Parathyroid adenoma (tissue), 2 donors: ENCODE results near the gene GTF2IRD1.
A peak's percentile ranks its signal among the peaks of the same experiment; 100 is the strongest.

ENCODE experiments used
- H2AFZ ChIP-seq: fragments of 300-600 bp; sonication (generic); one replicate; pipeline ENCODE4 v1.7.0; 2017; ENCODE audit warnings: antibody characterized with exemption, mild to moderate bottlenecking
- H3K27ac ChIP-seq: fragments of 300-600 bp; sonication (generic); one replicate; pipeline ENCODE4 v1.7.0; 2017
- H3K27me3 ChIP-seq: fragments of 300-600 bp; sonication (generic); one replicate; pipeline ENCODE4 v1.7.0; 2017; ENCODE audit warnings: low read length; ENCODE audit not compliant: control insufficient read depth, insufficient read depth
- H3K36me3 ChIP-seq: fragments of 300-600 bp; sonication (generic); one replicate; pipeline ENCODE4 v1.7.0; 2017; ENCODE audit warnings: low read length; ENCODE audit not compliant: control insufficient read depth, insufficient read depth
- H3K4me1 ChIP-seq: fragments of 300-600 bp; sonication (generic); one replicate; pipeline ENCODE4 v1.7.0; 2017; ENCODE audit warnings: control low read depth
- H3K4me2 ChIP-seq: fragments of 300-600 bp; sonication (generic); one replicate; pipeline ENCODE4 v1.7.0; 2017; ENCODE audit warnings: low read length
- H3K4me3 ChIP-seq: fragments of 300-600 bp; sonication (generic); one replicate; pipeline ENCODE4 v1.7.0; 2017; ENCODE audit warnings: low read depth, low read length
- H3K79me2 ChIP-seq: fragments of 300-600 bp; sonication (generic); one replicate; pipeline ENCODE4 v1.7.0; 2017; ENCODE audit warnings: control low read depth
- H3K9ac ChIP-seq: fragments of 300-600 bp; sonication (generic); one replicate; pipeline ENCODE4 v1.7.0; 2017; ENCODE audit warnings: mild to moderate bottlenecking
- H3K9me3 ChIP-seq: fragments of 300-600 bp; sonication (generic); one replicate; pipeline ENCODE4 v1.7.0; 2017; ENCODE audit warnings: low read length; ENCODE audit not compliant: control insufficient read depth
- TF ChIP-seq, protein P1 (sequence below): fragments of 300-600 bp; sonication (generic); IDR thresholded peaks from one replicate; pipeline ENCODE4 v1.7.0; 2017; ENCODE audit warnings: antibody characterized with exemption, mild to moderate bottlenecking
- donor health status: primary hyperparathyroidism.

Gene GTF2IRD1

DNA sequence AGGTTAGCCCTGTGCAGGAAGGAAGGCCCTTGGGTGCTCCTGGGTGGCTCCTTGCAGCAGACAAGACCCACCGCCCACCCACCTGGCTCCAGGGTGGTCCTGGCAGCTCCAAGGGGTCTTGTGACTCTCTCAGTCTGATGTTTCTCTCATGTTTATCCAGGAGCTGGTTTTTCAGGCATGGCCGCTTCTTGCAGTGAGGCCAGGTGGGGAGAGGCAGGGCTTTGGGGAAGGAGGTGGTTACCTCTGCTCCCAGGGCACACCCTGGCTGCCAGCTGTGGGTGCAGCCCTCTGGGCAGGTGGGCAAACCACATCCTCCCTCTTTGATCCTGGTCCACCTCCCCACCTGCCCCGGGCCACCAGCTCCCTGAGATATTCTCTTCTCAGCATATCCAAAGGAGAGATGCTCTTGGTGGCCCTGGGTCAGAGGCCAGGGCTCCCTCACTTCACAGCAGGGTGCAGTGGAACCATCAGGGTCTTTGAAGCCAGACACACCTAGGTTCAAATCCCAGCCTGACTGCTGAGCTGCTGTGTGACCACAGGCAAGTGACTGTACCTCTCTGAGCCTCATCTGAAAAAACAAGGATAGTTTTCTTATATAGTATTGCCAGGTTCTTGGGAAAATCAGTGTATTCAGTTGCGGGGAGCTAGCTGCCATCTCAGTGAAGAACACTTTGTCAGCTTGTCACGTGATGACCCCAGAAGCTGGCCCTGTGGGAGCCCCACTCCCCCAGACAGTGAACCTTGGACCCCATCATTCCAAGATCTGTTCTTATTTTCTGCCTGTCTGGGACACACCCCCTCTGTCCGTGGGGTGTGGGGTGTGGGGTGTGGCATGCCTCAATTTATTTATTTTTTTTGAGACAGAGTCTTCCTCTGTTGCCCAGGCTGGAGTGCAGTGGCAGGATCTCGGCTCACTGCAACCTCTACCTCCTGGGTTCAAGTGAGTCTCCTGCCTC lies 11.5 kb downstream of the GTF2IRD1 start:
- Histone ChIP-seq H3K9ac (no peak overlapping the region), H3K4me1 (peaks cover 8% of the 10 kb centered on the region), H3K27ac (no peak overlapping the region), H3K79me2 (peaks cover 11% of the 10 kb centered on the region), H3K4me3 (no peak overlapping the region), H3K27me3 (no peaks in the 10 kb centered on the region), H3K36me3 (no peaks in the 10 kb centered on the region), H3K4me2 (no peak overlapping the region), H2AFZ (no peak overlapping the region), H3K9me3 (no peaks in the 10 kb centered on the region)
- TF ChIP-seq, protein P1, sequence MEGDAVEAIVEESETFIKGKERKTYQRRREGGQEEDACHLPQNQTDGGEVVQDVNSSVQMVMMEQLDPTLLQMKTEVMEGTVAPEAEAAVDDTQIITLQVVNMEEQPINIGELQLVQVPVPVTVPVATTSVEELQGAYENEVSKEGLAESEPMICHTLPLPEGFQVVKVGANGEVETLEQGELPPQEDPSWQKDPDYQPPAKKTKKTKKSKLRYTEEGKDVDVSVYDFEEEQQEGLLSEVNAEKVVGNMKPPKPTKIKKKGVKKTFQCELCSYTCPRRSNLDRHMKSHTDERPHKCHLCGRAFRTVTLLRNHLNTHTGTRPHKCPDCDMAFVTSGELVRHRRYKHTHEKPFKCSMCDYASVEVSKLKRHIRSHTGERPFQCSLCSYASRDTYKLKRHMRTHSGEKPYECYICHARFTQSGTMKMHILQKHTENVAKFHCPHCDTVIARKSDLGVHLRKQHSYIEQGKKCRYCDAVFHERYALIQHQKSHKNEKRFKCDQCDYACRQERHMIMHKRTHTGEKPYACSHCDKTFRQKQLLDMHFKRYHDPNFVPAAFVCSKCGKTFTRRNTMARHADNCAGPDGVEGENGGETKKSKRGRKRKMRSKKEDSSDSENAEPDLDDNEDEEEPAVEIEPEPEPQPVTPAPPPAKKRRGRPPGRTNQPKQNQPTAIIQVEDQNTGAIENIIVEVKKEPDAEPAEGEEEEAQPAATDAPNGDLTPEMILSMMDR, result no peak

- H3K36me3 ChIP-seq, result no peaks in the 10 kb centered on the region
- peak overlapping the region; percentile 55 for H3K4me2 ChIP-seq
- no peak overlapping the region for H3K9ac ChIP-seq
- no peaks in the 10 kb centered on the region for H3K9me3 ChIP-seq
- peaks cover 12% of the 10 kb centered on the region for H3K79me2 ChIP-seq
- H2AFZ ChIP-seq, result peak overlapping the region; percentile 65
- TF ChIP-seq, protein P1, result no peak
- no peak overlapping the region for H3K4me3 ChIP-seq
- H3K27ac ChIP-seq, result peak overlapping the region; percentile 53
- H3K4me1 ChIP-seq, result peaks cover 8% of the 10 kb centered on the region
- H3K27me3 ChIP-seq, result no peaks in the 10 kb centered on the region
Measured at GRCh38 chr7:74466196-74466813, 12.6 kb downstream of the GTF2IRD1 start.

GRCh38 chr7:74467876-74468275 lies 14.2 kb downstream of the GTF2IRD1 start:
- H3K79me2 ChIP-seq, result peaks cover 15% of the 10 kb centered on the region
- no peak overlapping the region for H3K9ac ChIP-seq
- TF ChIP-seq, protein P1, result no peak
- H3K36me3 ChIP-seq, result no peaks in the 10 kb centered on the region
- no peak overlapping the region for H3K27ac ChIP-seq
- peaks cover 8% of the 10 kb centered on the region for H3K4me1 ChIP-seq
- H3K27me3 ChIP-seq, result no peaks in the 10 kb centered on the region
- no peak overlapping the region for H3K4me2 ChIP-seq
- H2AFZ ChIP-seq, result no peak overlapping the region
- no peaks in the 10 kb centered on the region for H3K9me3 ChIP-seq
- H3K4me3 ChIP-seq, result no peak overlapping the region

DNA sequence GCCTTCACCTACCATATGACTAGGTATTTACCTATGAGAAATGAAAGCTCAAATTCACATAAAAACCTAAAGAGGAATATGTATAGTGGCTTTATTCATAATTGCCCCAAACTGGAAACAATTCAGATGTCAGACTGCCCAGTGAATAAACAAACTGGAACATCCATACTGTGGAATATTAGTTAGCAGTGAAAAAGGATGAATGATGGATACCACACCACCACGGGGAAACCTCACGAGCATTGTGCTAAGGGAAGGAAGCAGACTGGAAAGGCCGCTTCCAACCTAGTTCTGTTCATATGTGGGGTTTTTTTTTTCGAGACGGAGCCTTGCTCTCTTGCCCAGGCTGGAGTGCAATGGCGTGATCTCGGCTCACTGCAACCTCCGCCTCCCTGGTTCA lies 16.8 kb downstream of the GTF2IRD1 start:
- no peak overlapping the region for H3K9ac ChIP-seq
- no peak overlapping the region for H3K4me3 ChIP-seq
- H3K4me1 ChIP-seq, result peaks cover 8% of the 10 kb centered on the region
- no peak overlapping the region for H3K4me2 ChIP-seq
- no peaks in the 10 kb centered on the region for H3K9me3 ChIP-seq
- H3K36me3 ChIP-seq, result no peaks in the 10 kb centered on the region
- H3K27me3 ChIP-seq, result no peaks in the 10 kb centered on the region
- no peak overlapping the region for H2AFZ ChIP-seq
- TF ChIP-seq, protein P1, result no peak
- peaks cover 19% of the 10 kb centered on the region for H3K79me2 ChIP-seq
- no peak overlapping the region for H3K27ac ChIP-seq
